ENCODE data around the gene RALB.
A peak's percentile ranks its signal among the peaks of the same experiment; 100 is the strongest.
"Not testable (repeated sequence)": the region's sequence is repeated elsewhere in the genome, so short reads cannot be mapped to it uniquely, and the experiment has no call there.

RALB gene

GRCh38 chr2:120317916-120318315 lies 65.3 kb downstream of the RALB start:
- no peak for DNase-seq

GRCh38 chr2:120318626-120319025 lies 66.0 kb downstream of the RALB start:
- DNase-seq: peak; percentile 16

GRCh38 chr2:120319123-120319522 lies 66.5 kb downstream of the RALB start:
- DNase-seq: no peak

GRCh38 chr2:120319686-120320317 lies 67.2 kb downstream of the RALB start:
- no peak for DNase-seq

GRCh38 chr2:120320318-120320851 lies 67.7 kb downstream of the RALB start:
- no peak for DNase-seq

GRCh38 chr2:120320887-120321556 lies 68.4 kb downstream of the RALB start:
- not testable (repeated sequence) for DNase-seq

GRCh38 chr2:120321721-120322284 lies 69.2 kb downstream of the RALB start:
- DNase-seq: no peak

- DNase-seq: no peak
These were observed 69.7 kb downstream of the RALB start for GRCh38 chr2:120322329-120322728.

- no peak for DNase-seq
These were observed 70.6 kb downstream of the RALB start for GRCh38 chr2:120323214-120323613.

- DNase-seq: peak; percentile 5
These were observed 71.3 kb downstream of the RALB start for GRCh38 chr2:120323807-120324399.

GRCh38 chr2:120324933-120325332 lies 72.3 kb downstream of the RALB start:
- no peak for DNase-seq

- DNase-seq: no peak
These were observed 73.4 kb downstream of the RALB start for GRCh38 chr2:120326066-120326465.

GRCh38 chr2:120330946-120331822 lies 78.5 kb downstream of the RALB start:
- no peak for DNase-seq

- no peak for DNase-seq
These were observed 79.3 kb downstream of the RALB start for GRCh38 chr2:120331903-120332302.

- no peak for DNase-seq
These were observed 79.7 kb downstream of the RALB start for GRCh38 chr2:120332384-120332783.

- DNase-seq: no peak
These were observed 81.4 kb downstream of the RALB start for GRCh38 chr2:120334068-120334467.

- no peak for DNase-seq
These were observed 84.1 kb downstream of the RALB start for GRCh38 chr2:120336749-120337148.

- DNase-seq: no peak
These were observed 85.4 kb downstream of the RALB start for GRCh38 chr2:120338015-120338414.

- DNase-seq: no peak
These were observed 89.3 kb downstream of the RALB start for GRCh38 chr2:120341977-120342376.

- DNase-seq: no peak
These were observed 89.8 kb downstream of the RALB start for GRCh38 chr2:120342446-120342845.

GRCh38 chr2:120343100-120343432 lies 90.4 kb downstream of the RALB start:
- DNase-seq: no peak

- peak; percentile 69 for DNase-seq
These were observed 90.9 kb downstream of the RALB start for GRCh38 chr2:120343433-120344105.

Measured in NCI-H69 (cell line).